ENCODE results near the gene PLAAT2. TPM values are rescaled to one million over a fixed set of nuclear protein-coding genes. Genes with fewer than 3 reads are reported as not detected.
A peak's percentile ranks its signal among the peaks of the same experiment; 100 is the strongest.

The PLAAT2 gene
- total and polyA plus RNA-seq, 9 of the 15 experiments (the other 6 are each of a cell fraction or from before 2014, with no cell fraction given): not detected

- TF ChIP-seq RFX1 (IDR thresholded peaks at IDR 0.05) (peak; percentile 22; the same call in 1 of the 2 replicates), PRMT5 (CRISPR knock-in tag; IDR thresholded peaks at IDR 0.05) (no peak), ARHGAP35 (IDR thresholded peaks at IDR 0.05; ENCODE audit: partially characterized antibody) (no peak), TOE1 (IDR thresholded peaks at IDR 0.05; ENCODE audit: borderline replicate concordance) (peak; percentile 33; the same call in 1 of the 2 replicates), TOE1 (CRISPR knock-in tag; IDR thresholded peaks at IDR 0.05; ENCODE audit: borderline replicate concordance, low read depth) (no peak), MLX (CRISPR knock-in tag; conservative IDR thresholded peaks at IDR 0.05) (no peak), ARID2 (IDR thresholded peaks at IDR 0.05) (no peak), TEAD4 (IDR thresholded peaks at IDR 0.05; ENCODE audit: low read length) (peak; percentile 69), TEAD4 (CRISPR knock-in tag; IDR thresholded peaks at IDR 0.05; ENCODE audit: borderline replicate concordance) (no peak), MTA3 (IDR thresholded peaks at IDR 0.05; ENCODE audit: borderline replicate concordance) (peak; percentile 8; the same call in 1 of the 2 replicates), DNMT1 (IDR thresholded peaks at IDR 0.05) (no peak), CBFA2T2 (conservative IDR thresholded peaks at IDR 0.05) (peak; percentile 47; the same call in 1 of the 2 replicates), ZNF311 (CRISPR knock-in tag; IDR thresholded peaks at IDR 0.05) (peak; percentile 21; the same call in 1 of the 2 replicates), POLR2A (conservative IDR thresholded peaks at IDR 0.05) (peak; percentile 46), YY1 (IDR thresholded peaks at IDR 0.05; ENCODE audit: borderline replicate concordance in 1 of 3, control insufficient read depth in 1 of 3, extremely low read depth in 1 of 3, insufficient read depth in 3 of 3, insufficient read length in 1 of 3, insufficient replicate concordance in 2 of 3, low read depth in 1 of 3, low read length in 2 of 3) (no peak), ZKSCAN8 (CRISPR knock-in tag; IDR thresholded peaks at IDR 0.05) (peak; percentile 46), NFATC3 (IDR thresholded peaks at IDR 0.05) (no peak), ATF1 (CRISPR knock-in tag; IDR thresholded peaks at IDR 0.05) (no peak), ATF1 (tag; IDR thresholded peaks at IDR 0.05) (peak; percentile 64), RBM17 (IDR thresholded peaks at IDR 0.05; ENCODE audit: borderline replicate concordance, low read depth, low read length) (no peak), BRD9 (IDR thresholded peaks at IDR 0.05; ENCODE audit: low read depth, partially characterized antibody) (no peak), ZHX1 (conservative IDR thresholded peaks at IDR 0.05; ENCODE audit: low read length) (0 out of 2 replicates have a peak, but pooled peaks have one; percentile 44)
- TF ChIP-seq, protein P1, sequence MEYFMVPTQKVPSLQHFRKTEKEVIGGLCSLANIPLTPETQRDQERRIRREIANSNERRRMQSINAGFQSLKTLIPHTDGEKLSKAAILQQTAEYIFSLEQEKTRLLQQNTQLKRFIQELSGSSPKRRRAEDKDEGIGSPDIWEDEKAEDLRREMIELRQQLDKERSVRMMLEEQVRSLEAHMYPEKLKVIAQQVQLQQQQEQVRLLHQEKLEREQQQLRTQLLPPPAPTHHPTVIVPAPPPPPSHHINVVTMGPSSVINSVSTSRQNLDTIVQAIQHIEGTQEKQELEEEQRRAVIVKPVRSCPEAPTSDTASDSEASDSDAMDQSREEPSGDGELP (CRISPR knock-in tag; IDR thresholded peaks at IDR 0.05; ENCODE audit: borderline replicate concordance): peak; percentile 46; the same call in 1 of the 2 replicates
Measured at GRCh38 chr11:63573881-63574855, 11.0 kb upstream of the PLAAT2 start (continued).

All from K562 (cell line).